Measurements from ENCODE around the gene SPINDOC. TPM values are rescaled to one million over a fixed set of nuclear protein-coding genes. Genes with fewer than 3 reads are reported as not detected.
A peak's percentile ranks its signal among the peaks of the same experiment; 100 is the strongest.

The SPINDOC gene
- polyA plus RNA-seq, 5 donors, result 28.3 to 48.4 (median 38.5) TPM

- no peak for DNase-seq
These were observed 18.1 kb downstream of the SPINDOC start for GRCh38 chr11:63831326-63831725.

- DNase-seq, result no peak
These were observed 19.1 kb downstream of the SPINDOC start for GRCh38 chr11:63832336-63832735.

- no peak for DNase-seq
These were observed 19.8 kb downstream of the SPINDOC start for GRCh38 chr11:63833048-63833447.

- DNase-seq, result no peak
These were observed 21.4 kb downstream of the SPINDOC start for GRCh38 chr11:63834535-63835157.

GRCh38 chr11:63835158-63835545 lies 21.9 kb downstream of the SPINDOC start:
- DNase-seq, result no peak

- peak in 1 of 2 donors; percentile 63 for DNase-seq
These were observed 23.9 kb downstream of the SPINDOC start for GRCh38 chr11:63837027-63837688.

GRCh38 chr11:63837739-63838138 lies 24.5 kb downstream of the SPINDOC start:
- no peak for DNase-seq

GRCh38 chr11:63838150-63838677 lies 25.0 kb downstream of the SPINDOC start:
- no peak for DNase-seq

GRCh38 chr11:63838678-63839507 lies 25.6 kb downstream of the SPINDOC start, which contains the start of gene MARK2:
TSS of gene MARK2 (plus strand) at chr11:63839110. CDS start at chr11:63839507, 397 bp downstream.
- DNase-seq, result peak; percentile 99

- no peak for DNase-seq
These were observed 26.5 kb downstream of the SPINDOC start for GRCh38 chr11:63839508-63840355.

- DNase-seq, result no peak
These were observed 27.3 kb downstream of the SPINDOC start for GRCh38 chr11:63840356-63841060.

- DNase-seq, result no peak
These were observed 28.3 kb downstream of the SPINDOC start for GRCh38 chr11:63841554-63841953.

GRCh38 chr11:63843041-63843440 lies 29.8 kb downstream of the SPINDOC start:
- DNase-seq, result no peak

- no peak for DNase-seq
These were observed 31.6 kb downstream of the SPINDOC start for GRCh38 chr11:63844836-63845235.

GRCh38 chr11:63845303-63845702 lies 32.0 kb downstream of the SPINDOC start:
- DNase-seq, result no peak

- DNase-seq, result no peak
These were observed 32.7 kb downstream of the SPINDOC start for GRCh38 chr11:63845911-63846310.

- no peak for DNase-seq
These were observed 33.6 kb downstream of the SPINDOC start for GRCh38 chr11:63846897-63847296.

- no peak for DNase-seq
These were observed 34.1 kb downstream of the SPINDOC start for GRCh38 chr11:63847363-63847762.

GRCh38 chr11:63849691-63850090 lies 36.4 kb downstream of the SPINDOC start:
- no peak for DNase-seq

GRCh38 chr11:63850920-63851319 lies 37.7 kb downstream of the SPINDOC start:
- no peak for DNase-seq

GRCh38 chr11:63851364-63851763 lies 38.1 kb downstream of the SPINDOC start:
- DNase-seq, result no peak

Measured in right lung (tissue), 5 donors.